Fibroblast of skin of scalp (primary cell): Measurements from ENCODE around the gene PODNL1.
"Not testable (repeated sequence)": the region's sequence is repeated elsewhere in the genome, so short reads cannot be mapped to it uniquely, and the experiment has no call there.

Experiments
- DNase-seq: peaks from one replicate; pipeline ENCODE4 v3.0.0-alpha.2; 2013

Gene PODNL1

DNA sequence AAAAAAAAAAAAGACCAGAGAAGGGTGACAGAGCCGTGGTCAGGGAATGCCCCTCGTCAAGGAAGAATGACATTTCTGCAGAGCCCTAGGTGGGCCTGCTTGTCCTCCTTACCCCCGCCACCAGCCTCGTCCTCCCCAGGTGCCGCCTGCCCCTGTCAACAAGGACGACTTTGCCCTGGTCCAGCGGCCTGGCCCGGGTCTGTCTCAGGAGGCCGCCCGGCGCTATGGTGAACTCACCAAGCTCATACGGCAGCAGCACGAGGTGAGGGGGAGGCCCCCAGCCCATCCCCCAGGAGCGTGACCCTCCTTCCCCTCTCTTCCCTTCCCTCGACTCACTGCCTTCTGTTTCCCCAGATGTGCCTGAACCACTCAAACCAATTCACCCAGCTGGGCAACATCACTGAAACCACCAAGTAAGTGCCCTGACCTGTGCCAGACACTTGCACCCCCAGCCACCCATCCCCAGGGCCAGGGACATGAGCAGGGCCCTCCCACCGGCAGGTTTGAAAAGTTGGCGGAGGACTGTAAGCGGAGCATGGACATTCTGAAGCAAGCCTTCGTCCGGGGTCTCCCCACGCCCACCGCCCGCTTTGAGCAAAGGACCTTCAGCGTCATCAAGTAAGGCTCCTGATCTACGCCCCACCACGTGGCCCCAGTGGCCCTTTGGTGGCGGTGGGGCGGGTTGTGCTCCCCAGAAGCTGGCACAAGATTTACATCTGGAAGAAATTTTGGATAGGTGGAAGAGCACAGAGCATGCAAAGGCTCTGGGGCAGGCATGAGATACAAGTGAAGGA lies 14.8 kb downstream of the PODNL1 start:
- no peak for DNase-seq

DNA sequence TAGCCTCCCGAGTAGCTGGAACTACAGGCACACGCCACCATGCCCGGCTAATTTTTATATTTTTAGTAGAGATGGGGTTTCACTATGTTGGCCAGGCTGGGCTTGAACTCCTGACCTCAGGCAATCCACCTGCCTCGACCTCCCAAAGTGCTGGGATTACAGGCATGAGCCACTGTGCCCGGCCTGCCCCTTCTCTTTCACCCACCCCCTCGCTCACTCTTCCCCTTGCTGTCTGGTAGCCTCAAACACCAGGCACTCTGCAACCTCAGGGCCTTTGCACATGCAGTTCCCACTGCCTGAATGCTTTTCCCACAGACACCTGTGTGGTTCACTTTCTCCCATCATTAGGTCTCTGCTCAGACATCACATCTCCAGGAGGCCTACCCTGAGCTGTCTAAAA lies 16.1 kb downstream of the PODNL1 start:
- DNase-seq = not testable (repeated sequence)

DNA sequence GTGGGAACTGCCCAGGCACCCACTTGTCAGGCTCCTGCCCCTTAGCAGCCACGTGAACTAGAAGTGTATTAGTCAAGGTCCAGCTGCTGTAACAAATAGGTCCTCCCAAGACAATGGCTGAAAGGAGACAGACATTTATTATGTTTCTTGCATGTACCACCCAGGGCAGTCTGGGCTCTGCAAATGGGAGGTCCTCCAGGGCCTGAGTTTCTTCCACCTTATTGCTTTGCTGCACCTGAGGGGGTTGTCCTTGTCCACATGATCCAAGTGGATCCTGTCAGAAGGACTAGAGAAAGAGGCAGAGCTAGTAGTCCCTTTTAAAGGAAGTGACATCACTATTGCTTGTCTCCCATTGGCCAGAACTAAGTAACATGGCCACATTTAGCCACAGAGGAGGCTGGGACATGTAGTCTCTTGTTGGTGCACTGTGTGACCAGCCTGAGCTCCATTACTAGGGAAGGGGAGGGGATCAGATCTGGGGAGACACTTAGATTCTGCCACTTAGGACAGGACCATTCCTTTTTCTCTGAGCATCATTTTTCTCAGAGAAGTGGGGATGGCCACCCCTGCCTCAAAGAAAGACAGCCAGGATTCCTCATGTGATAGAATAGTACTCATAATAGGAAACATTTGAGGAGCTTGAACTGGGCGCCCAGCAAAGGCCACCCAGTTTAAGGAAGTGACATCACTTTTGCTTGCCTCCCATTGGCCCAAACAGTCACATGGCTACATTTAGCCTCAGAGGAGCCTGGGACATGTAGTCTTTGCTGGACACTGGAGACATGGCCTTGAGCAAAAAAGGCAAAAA lies 17.1 kb downstream of the PODNL1 start:
- peak; percentile 58 for DNase-seq

DNA sequence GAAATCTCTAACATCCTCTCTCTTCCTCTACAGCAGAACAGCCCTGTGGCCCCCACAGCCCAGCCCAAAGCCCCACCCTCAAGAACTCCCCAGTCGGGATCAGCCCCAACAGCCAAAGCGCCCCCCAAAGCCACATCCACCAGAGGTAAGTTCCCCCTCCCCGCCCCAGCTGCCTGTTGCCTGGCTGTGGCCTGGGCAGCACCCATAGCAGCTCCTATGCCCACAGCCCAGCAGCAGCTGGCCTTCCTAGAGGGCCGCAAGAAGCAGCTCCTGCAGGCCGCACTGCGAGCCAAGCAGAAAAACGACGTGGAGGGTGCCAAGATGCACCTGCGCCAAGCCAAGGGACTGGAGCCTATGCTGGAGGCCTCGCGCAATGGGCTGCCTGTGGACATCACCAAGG lies 17.7 kb downstream of the PODNL1 start:
- no peak for DNase-seq

DNA sequence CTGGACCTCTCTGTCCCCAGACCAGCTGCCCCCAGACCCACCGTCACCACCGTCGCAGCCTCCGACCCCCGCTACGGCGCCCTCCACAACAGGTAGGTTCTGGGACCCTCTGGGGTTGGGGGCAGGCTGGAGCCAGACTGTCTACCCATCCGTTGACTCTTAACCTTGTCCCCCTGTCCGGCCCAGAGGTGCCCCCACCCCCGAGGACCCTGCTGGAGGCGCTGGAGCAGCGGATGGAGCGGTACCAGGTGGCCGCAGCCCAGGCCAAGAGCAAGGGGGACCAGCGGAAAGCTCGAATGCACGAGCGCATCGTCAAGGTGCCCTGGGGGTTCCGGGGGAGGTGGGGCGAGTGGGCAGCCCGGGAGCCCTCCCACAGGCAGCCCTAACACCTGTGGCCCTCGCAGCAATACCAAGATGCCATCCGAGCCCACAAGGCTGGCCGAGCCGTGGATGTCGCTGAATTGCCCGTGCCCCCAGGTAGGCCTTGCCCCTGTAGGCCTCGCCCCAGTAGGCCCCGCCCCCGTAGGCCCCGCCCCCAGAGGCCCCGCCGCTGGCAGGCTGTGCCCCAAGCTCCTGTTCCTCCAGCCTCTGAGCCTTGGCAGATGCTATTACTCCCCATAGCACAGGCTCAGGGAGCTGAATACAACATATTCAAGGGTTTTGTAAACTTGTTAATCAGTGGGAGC lies 19.3 kb downstream of the PODNL1 start:
- no peak for DNase-seq

DNA sequence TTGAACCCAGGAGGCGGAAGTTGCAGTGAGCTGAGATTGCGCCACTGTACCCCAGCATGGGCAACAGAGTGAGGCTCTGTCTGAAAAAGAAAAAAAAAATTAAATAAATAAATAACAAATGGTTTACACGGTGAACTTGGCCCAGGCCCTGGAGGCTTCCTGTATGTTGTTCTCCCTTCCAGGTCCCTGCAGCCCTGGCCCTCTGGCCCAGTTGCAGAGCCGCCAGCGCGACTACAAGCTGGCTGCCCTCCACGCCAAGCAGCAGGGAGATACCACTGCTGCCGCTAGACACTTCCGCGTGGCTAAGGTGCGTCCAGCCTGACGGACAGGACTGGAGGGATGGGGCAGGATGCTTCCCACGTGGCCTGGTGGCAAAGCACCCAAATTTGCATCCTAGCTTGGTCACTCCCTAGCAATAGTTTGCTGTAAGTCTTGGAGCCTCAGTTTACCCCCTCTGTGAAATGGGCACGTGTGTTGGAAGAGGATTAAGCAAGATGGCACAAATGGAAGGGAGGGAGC lies 20.3 kb downstream of the PODNL1 start:
- DNase-seq = no peak

DNA sequence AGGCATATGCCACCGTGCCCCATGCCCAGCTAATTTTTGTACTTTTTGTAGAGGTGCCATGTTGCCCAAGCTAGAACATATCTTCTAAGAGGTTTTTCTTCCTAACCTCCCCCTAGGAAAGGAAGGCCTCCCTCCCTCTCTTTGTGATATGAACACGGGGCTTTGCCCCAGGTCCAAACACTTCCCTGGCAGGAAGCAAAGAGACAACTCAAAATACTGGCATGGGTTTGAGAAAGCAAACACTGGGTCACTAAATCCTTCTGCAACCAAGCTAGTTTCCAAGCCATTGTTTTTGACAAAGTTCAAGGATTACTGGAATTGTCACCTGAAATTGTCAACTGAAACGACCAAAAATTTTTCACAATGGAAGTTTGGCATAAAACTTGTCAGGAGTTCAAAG lies 23.4 kb downstream of the PODNL1 start:
- DNase-seq = no peak

DNA sequence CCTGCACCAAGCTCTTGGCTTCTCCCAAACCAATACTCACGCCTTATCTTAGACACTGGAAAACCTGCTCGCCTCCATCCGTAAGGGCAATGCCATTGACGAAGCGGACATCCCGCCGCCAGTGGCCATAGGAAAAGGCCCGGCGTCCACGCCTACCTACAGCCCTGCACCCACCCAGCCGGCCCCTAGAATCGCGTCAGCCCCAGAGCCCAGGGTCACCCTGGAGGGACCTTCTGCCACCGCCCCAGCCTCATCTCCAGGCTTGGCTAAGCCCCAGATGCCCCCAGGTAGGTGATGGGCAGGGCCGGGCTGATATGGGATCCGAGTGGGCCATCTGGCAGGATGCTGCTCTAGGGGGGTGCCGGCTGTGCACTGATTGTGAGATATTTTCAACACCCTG lies 24.9 kb downstream of the PODNL1 start:
- no peak for DNase-seq

DNA sequence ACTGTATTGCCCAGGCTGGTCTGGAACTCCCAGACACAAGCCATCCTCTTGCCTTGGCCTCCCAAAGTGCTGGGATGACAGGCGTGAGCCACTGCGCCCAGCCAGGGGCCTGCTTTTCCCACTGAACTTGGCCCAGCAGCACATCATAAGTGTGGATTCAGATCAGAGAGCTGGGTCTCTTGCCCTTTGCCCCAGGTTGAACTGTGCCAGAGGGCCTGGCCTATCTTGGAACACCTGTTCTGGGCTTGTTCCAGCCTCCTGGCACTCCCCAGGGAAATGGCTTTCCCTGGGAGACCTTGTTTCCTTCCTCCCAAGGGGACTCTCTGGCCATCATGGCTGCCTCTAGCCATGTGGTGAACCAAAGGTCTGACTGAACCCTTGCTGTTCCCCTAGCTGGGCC lies 28.8 kb downstream of the PODNL1 start:
- no peak for DNase-seq

DNA sequence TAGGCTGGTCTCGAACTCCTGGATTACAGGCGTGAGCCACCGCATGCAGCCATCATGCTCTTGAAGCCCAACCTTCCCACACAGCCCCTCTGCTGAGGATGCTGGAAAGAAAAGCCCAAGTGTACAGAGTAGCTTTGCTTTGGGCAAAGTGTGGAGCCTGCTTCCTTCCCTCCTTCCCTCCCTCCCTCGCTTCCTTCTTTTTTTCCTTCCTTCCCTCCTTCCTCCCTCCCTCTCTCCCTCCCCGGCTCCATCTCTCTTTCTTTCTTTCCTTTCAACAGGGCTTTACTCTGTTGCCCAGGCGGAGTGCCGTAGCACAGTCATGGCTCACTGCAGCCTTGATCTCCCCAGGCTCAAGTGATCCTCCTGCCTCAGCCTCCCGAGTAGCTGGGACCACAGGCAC lies 29.5 kb downstream of the PODNL1 start:
- no peak for DNase-seq

DNA sequence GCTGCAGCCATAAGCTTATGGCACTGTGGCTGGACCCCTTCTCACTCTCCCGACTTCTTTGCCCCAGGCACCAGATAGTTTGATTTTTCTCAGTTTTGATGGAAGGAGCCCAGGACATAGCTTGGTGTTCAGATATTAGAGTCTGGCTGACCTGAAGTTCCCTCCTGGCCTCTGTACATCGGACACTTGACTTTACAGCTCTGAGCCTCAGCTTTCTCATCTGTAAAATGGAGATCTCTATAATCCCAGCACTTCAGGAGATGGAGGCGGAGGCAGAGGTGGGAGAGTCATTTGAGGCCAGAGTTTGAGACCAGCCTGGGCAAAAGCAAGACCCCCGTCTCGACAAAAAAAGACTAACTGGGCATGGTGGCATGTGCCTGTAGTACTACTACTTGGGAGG lies 31.3 kb downstream of the PODNL1 start:
- DNase-seq = no peak

DNA sequence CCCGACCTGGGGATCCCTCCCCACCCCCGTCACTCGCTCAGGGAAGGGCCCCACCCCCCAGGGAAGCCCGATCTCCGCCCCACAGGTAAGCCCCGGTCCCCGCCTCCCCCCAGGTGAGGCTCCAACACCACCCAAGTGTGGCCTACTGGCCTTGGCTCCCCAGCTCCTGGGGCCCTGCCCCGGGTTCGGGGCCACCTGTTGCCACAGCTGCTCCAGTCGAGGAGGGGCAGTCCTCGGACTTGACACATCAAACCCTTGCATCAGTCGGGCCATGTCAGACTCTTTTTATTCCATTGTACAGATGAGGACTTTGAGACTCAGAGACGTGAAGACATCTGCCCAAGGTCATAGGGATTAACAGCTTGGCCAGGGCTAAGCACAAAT lies 31.7 kb downstream of the PODNL1 start:
- DNase-seq = peak; percentile 7

DNA sequence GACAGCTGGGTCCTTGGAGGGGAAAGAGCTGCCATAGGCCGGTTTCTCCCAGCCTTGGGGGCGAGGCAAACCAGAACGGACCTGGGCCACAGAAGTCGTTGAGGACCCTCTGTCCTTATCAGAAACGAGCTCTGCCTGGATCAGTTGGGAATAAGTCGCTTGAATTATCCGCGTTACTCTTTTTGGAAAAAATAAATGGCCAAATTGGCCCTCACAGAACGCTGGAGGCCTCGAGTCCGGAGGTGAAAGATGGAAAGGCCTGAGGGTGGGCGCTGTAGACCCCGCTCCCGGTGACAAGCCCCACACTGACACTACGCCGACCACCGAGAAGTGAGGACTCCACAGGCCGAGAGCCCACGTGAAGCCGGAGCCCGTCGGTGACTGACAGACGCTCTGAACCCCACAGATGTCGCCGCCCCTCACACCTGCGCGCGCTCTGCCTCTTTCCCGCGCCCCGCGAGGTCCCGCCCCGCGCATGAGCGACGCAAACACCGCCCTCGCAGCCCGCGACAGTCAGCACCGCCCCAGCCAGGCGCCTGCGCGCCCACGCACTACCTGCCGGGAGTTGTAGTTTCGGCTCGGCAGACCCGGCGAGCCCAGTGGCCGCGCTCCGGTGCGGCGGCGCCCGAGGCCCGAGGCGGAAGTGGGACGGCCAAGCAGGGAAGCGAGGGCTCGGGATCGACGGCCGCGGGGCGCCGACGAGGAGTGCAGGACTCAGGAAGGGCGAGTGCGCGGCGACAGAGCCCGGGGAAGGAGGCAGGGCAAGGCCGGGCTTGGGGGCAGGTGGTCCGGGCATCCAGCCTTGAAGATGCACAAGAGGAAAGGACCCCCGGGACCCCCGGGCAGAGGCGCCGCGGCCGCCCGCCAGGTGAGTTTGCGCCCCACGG lies 32.3 kb downstream of the PODNL1 start, which contains the start of the genes BRME1 and CC2D1A:
BRME1 (minus strand) TSS at position 484 of the 887 bp plus-strand sequence. CDS start 1,225 bp downstream, outside the sequence.
CC2D1A (plus strand) TSS at position 568 of the 887 bp plus-strand sequence; CDS start at position 809, 241 bp downstream.
- DNase-seq = peak; percentile 84

DNA sequence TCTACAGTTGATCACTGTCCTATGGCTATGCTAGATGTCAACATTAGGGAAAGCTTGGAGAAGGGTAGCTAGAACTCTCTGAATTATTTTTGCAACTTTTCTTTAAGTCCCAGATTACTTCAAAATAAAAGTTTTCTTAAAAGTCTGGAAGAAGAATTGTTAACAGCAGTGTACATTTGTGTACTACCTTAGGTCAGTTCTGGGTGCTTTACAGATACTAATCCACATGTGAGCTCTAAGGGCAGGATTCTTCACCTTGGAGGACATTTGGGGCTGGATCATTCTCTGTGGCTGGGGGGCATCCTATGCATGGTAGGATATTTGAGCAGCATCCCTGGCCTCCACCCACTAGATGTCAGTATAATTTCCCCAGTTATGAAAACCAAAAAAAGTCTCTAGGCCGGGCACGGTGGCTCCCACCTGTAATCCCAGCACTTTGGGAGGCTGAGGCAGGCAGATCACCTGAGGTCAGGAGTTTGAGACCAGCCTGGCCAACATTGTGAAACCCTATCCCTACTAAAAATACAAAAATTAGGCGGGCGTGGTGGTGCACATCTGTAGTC lies 35.1 kb downstream of the PODNL1 start:
- peak; percentile 16 for DNase-seq

DNA sequence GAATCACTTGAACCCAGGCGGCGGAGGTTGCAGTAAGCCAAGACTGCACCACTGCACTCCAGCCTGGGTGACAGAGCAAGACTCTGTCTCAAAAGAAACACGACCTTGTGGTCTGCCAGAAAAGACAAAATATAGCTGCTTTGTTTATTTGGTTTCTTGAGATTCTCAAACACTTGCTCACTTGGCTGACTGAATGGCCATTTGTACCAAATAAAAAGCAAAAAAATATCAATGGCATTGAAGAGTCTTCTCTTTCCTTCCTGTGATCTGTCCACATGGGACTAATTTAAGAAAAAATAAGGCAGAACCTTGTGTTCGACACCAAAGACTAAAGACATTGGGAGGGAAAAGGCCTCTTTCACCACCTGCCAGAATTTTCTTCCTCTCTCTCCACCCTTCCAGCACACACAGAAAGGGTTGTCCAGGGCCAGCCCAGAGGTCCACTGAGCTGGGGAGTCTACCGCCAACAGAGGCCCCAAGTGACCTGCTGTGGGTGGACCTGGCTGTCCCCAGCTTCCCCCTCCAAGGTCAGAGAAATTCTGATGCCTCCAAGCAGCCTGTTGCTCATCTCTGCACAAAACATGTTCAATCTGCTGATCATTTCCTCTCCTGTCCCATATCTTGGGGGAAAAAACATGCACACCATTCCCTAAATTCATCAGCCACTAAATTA lies 38.2 kb downstream of the PODNL1 start:
- DNase-seq = no peak

DNA sequence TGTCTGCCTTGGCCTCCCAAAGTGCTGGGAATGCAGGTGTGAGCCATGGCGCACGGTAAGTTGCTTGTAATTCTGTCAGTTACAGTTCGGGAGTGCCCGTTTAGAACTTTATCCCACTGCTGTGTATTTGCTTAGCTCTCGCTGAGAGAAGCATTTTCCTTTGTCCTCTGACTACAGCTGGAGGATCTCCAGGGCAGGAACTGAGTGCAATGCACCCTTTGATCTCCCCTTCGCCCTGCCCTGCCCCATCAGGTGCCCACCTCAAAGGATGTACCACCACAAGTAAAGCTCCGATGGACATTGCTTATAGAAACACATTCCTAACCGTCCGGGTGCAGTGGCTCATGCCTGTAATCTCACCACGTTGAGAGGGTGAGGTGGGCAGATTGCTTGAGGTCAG lies 38.8 kb downstream of the PODNL1 start:
- DNase-seq = no peak

DNA sequence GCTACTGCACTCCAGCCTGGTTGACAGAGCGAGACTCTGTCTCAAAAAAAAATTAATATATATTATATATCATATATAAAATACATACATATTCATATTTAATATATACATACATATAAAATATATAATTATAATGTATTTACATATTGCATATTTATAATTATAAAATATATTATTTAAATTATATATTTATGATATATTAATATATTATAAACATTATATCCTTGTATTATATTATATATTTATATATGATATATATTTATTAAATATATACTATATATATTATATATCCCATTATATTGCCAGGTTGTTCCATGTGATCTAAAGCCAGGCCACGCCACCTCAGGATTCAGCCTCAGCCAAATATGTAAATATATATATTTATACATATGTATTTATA lies 42.0 kb downstream of the PODNL1 start:
- no peak for DNase-seq

DNA sequence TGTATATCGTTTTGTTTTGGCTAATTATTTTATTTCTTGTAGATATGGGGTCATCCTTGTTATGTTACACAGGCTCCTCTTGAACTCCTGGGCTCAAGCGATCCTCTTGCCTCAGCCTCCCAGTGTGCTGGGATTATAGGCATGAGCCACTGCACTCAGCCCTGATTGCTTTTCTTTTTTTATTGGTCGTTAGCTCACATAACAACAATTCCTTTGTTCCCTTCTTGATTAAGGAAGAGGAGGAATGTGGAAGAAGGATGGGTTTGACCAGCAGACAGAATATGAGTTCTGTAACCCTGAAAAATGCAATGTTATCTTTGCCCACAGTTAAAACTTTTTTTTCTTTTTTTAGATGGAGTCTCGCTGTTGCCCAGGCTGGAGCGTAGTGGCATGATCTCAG lies 43.7 kb downstream of the PODNL1 start:
- DNase-seq = no peak

DNA sequence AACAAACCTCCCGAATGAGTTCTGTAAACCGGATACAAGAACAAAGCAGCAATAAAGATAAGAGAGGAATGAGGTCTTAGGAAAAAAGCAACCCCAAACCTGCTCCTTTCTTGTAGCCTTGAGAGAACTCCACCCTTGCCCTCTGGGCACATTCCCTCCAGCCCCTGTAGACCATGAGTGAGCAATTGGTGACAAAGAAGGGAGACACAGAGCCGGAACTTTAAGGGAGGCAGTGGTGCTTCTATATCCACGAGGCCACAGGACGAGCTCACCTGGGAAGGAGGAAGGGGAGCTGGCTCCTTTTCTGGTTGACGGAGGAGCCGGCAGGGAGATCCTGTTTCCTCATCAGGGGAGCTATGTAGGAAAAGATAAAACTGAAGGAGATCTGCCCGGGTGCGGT lies 45.3 kb downstream of the PODNL1 start:
- no peak for DNase-seq

DNA sequence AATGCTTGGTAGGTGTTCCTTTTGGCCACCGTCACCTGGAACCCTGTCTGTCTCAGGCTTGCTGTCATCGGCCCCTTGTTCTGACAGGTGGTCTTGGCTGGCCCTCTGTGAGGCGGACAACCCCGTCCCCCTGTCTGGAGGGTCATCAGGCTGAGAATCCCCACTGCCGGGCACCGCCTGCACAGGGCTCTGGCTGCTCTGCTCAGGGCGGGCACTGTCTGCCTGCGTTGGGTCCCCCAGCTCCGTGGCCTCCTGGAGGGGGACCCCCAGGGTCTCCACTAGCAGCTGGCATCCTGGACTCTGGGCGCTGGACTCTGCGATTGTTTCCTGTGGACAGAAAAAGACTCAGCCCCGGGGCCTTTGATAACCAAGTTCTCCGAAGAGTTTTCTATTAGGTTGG lies 48.1 kb downstream of the PODNL1 start:
- DNase-seq = no peak

DNA sequence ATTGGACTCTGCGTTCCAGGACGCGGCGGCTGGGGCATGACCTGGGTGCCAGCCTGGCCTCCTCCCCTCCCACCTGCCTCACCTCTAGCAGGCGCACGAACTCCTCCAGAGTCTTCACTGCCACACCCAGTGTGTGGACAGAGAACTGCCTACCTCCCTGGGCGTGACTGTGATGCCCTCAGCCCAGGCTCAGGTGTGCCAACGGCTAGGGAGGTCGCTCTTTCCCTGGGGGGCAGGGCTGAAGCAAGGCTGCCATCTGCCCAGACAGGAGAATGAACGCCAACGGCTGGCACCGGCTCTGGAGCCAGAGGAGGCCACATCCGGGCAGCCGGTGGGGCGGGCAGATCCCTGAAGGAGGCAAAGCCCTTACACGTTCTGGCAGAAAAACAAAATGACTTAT lies 49.9 kb downstream of the PODNL1 start:
- no peak for DNase-seq
